Dedifferentiated amniotic fluid mesenchymal stem cell (primary cell): Measurements from ENCODE around the gene REXO5.
"Not testable (repeated sequence)": the region's sequence is repeated elsewhere in the genome, so short reads cannot be mapped to it uniquely, and the experiment has no call there.

Experiments
- DNase-seq: peaks from one replicate; pipeline ENCODE4 v3.0.0-alpha.2; 2016; ENCODE audit errors: extremely low spot score

The REXO5 gene

GRCh38 chr16:20803192-20803560 lies 3.2 kb upstream of the REXO5 start:
- DNase-seq, result no peak

- no peak for DNase-seq
These were observed 2.6 kb upstream of the REXO5 start for GRCh38 chr16:20803561-20804214.

GRCh38 chr16:20805684-20806167 lies 601 bp upstream of the REXO5 start:
- DNase-seq, result not testable (repeated sequence)

GRCh38 chr16:20807862-20808261 lies 1.5 kb downstream of the REXO5 start:
- DNase-seq, result no peak

GRCh38 chr16:20811889-20812439 lies 5.6 kb downstream of the REXO5 start:
- no peak for DNase-seq

GRCh38 chr16:20812510-20812909 lies 6.2 kb downstream of the REXO5 start:
- no peak for DNase-seq

GRCh38 chr16:20814784-20815183 lies 8.5 kb downstream of the REXO5 start:
- no peak for DNase-seq

- no peak for DNase-seq
These were observed 12.7 kb downstream of the REXO5 start for GRCh38 chr16:20818929-20819585.

- DNase-seq, result no peak
These were observed 15.4 kb downstream of the REXO5 start for GRCh38 chr16:20821682-20822081.

- DNase-seq, result no peak
These were observed 16.4 kb downstream of the REXO5 start for GRCh38 chr16:20822521-20823325.

- DNase-seq, result no peak
These were observed 19.8 kb downstream of the REXO5 start for GRCh38 chr16:20826039-20826566.

- no peak for DNase-seq
These were observed 23.2 kb downstream of the REXO5 start for GRCh38 chr16:20829536-20829935.

- no peak for DNase-seq
These were observed 24.0 kb downstream of the REXO5 start for GRCh38 chr16:20830372-20830771.

- no peak for DNase-seq
These were observed 26.8 kb downstream of the REXO5 start for GRCh38 chr16:20833086-20833485.

GRCh38 chr16:20838240-20838639 lies 31.9 kb downstream of the REXO5 start:
- DNase-seq, result no peak

GRCh38 chr16:20839504-20839903 lies 33.2 kb downstream of the REXO5 start:
- DNase-seq, result no peak

GRCh38 chr16:20844054-20844453 lies 37.7 kb downstream of the REXO5 start:
- no peak for DNase-seq

- no peak for DNase-seq
These were observed 38.3 kb downstream of the REXO5 start for GRCh38 chr16:20844588-20844987.

- no peak for DNase-seq
These were observed 39.7 kb downstream of the REXO5 start for GRCh38 chr16:20846030-20846429.

GRCh38 chr16:20846551-20846950 lies 40.2 kb downstream of the REXO5 start:
- DNase-seq, result no peak

- no peak for DNase-seq
These were observed 41.2 kb downstream of the REXO5 start for GRCh38 chr16:20847550-20847949.
